Thyroid gland (tissue), 4 donors: ENCODE measurements around the gene DKK1. TPM values are rescaled to one million over a fixed set of nuclear protein-coding genes. Genes with fewer than 3 reads are reported as not detected.
A peak's percentile ranks its signal among the peaks of the same experiment; 100 is the strongest.

Source experiments
- DNase-seq, 2 donors: peaks; one replicate each; pipeline ENCODE4 v3.0.0-alpha.2; 2019
- H3K27ac ChIP-seq, 3 donors: fragments of 200-600 bp; sonication (generic); 1 replicate in 2 of 3; 2 replicates in 1 of 3; pipeline ENCODE4 v1.5.1; 2016 to 2019; ENCODE audit warnings: mild to moderate bottlenecking in 1 of 3, moderate library complexity in 1 of 3
- H3K27me3 ChIP-seq: fragments of 200-600 bp; sonication (generic); one replicate; pipeline ENCODE4 v1.5.1; 2019
- H3K36me3 ChIP-seq, 2 donors: fragments of 200-600 bp; sonication (generic); one replicate each; pipeline ENCODE4 v1.5.1; 2016 to 2019
- H3K4me1 ChIP-seq, 2 donors: fragments of 200-600 bp; sonication (generic); one replicate each; pipeline ENCODE4 v1.5.1; 2017 to 2019
- H3K4me3 ChIP-seq, 3 donors: fragments of 200-600 bp; sonication (generic); replicated peaks in 1 of 3; 1 replicate in 2 of 3; 2 replicates in 1 of 3; pipeline ENCODE4 v1.5.1; 2016; ENCODE audit warnings: mild to moderate bottlenecking in 1 of 3
- H3K9me3 ChIP-seq: fragments of 200-600 bp; sonication (generic); one replicate; pipeline ENCODE4 v1.5.1; 2017
- POLR2A ChIP-seq, 2 donors: fragments of 450-650 bp; IDR thresholded peaks; one replicate each; pipeline ENCODE4 v1.6.1; 2017; ENCODE audit warnings: antibody characterized with exemption in 2 of 2, mild to moderate bottlenecking in 2 of 2, moderate library complexity in 1 of 2
- WGBS, 2 donors: methylation state at CpG; one replicate each; pipeline ENCODE4 v1.1.5; 2017; 5-methylcytosine and 5-hydroxymethylcytosine counted together
- intact Hi-C: fragments of 100-400 bp; cut with DNase I; formaldehyde crosslinking; loops from one replicate; pipeline ENCODE4 v1.15.1; 2023
- total RNA-seq, 4 donors: library from RNA; depleted of rRNA; stranded (reverse); fragments of >200 nt; gene quantifications; one replicate each; pipeline ENCODE4 v1.2.3, GENCODE V29; 2016
- TF ChIP-seq, protein P1 (sequence below), 6 experiments: fragments of 200-600 bp in 3 of 6; fragments of 450-650 bp in 3 of 6; sonication (generic) in 3 of 6; IDR thresholded peaks; one replicate each; pipeline ENCODE4 v1.5.1; 2016 to 2019; ENCODE audit warnings: antibody characterized with exemption in 6 of 6, mild to moderate bottlenecking in 2 of 6, inconsistent platforms in 1 of 6, moderate library complexity in 1 of 6

Gene DKK1
- total RNA-seq, 4 donors from 2014 or later = 1.7 to 3.2 TPM; not detected in 2

DNA sequence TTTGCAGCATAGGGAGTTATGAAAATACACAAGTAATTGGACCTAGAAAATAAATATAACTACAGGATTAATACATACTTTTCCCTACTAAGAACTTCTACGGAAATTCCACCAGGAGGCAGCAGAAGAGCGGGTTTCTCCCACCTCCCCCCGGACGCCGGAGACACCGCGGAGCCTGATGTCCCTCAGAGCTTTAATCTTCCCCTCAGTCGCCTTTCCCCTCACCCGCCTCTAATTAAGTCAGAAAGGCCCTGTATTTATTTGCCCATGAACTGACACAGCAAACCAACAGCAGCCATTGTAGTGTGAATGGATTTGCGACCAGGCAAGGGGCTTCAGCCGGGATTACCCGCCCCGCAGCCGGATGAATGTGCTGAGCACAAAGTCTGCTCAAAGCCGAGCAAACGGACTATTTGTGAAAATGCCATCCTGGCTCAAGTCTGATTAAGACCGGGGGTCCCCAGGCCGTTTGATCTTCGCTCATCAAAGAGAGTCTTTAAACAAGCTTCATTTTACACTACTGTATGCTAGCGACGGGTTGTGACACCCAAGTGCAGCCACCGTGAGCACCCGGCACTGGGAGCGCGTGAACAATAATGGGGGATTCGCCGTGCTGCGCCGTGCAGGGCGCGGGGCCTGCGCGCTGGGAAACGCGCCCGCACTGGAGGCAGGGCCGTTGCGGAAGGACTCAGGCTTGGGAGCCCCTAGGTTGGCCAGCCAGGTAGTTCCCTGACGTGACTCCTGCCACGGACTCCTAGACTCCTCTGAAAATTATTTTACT lies 5.6 kb upstream of the DKK1 start:
- no peak for TF ChIP-seq POLR2A (IDR thresholded peaks at IDR 0.05)
- TF ChIP-seq, protein P1, sequence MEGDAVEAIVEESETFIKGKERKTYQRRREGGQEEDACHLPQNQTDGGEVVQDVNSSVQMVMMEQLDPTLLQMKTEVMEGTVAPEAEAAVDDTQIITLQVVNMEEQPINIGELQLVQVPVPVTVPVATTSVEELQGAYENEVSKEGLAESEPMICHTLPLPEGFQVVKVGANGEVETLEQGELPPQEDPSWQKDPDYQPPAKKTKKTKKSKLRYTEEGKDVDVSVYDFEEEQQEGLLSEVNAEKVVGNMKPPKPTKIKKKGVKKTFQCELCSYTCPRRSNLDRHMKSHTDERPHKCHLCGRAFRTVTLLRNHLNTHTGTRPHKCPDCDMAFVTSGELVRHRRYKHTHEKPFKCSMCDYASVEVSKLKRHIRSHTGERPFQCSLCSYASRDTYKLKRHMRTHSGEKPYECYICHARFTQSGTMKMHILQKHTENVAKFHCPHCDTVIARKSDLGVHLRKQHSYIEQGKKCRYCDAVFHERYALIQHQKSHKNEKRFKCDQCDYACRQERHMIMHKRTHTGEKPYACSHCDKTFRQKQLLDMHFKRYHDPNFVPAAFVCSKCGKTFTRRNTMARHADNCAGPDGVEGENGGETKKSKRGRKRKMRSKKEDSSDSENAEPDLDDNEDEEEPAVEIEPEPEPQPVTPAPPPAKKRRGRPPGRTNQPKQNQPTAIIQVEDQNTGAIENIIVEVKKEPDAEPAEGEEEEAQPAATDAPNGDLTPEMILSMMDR (IDR thresholded peaks at IDR 0.05) = peak in 4 of 6 experiments; percentile 42 to 68 (median 67)
- intact Hi-C loops = no loop called here
- no peak overlapping the region for H3K27ac ChIP-seq
- no peaks in the 10 kb centered on the region for H3K9me3 ChIP-seq
- no peaks in the 10 kb centered on the region for H3K36me3 ChIP-seq
- H3K27me3 ChIP-seq = no peaks in the 10 kb centered on the region
- WGBS, 2 donors = 3 to 4% methylated on average over 28 to 38 of the region's 40 CpGs
- H3K4me3 ChIP-seq = peak overlapping the region in 2 of 3 donors; percentile 36 to 43
- DNase-seq = peak; percentile 43 to 51
- H3K4me1 ChIP-seq = peaks cover 0 to 12% of the 10 kb centered on the region in 2 donors

DNA sequence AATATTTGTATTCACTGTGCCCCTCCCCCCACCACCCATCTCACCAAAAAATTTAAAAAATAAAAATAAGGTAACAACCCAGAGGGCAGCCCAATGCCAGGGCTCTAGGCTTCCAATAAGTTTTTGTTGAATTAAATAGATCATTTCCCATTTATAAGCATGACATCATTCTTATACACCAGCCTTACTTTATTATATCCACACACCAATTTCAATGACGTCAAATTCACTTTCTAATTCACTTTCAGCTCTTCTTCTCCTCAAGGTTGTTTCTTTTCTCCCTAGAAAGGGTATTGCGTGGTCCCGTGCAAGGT lies 1.2 kb upstream of the DKK1 start:
- Histone ChIP-seq H3K27ac (no peak overlapping the region), H3K4me1 (peaks cover 0 to 28% of the 10 kb centered on the region in 2 donors), H3K36me3 (no peaks in the 10 kb centered on the region), H3K4me3 (no peak overlapping the region), H3K9me3 (no peaks in the 10 kb centered on the region), H3K27me3 (no peaks in the 10 kb centered on the region)
- DNase-seq = no peak
- 16 to 17% methylated on average over 3 of the region's 3 CpGs for WGBS, 2 donors
- TF ChIP-seq, protein P1 (IDR thresholded peaks at IDR 0.05) = no peak
- TF ChIP-seq POLR2A (IDR thresholded peaks at IDR 0.05) = no peak
- intact Hi-C loops = loop anchor here (10.0 kb wide), 1 partner anchor 172 kb away; no protein-coding TSS in a partner anchor

DNA sequence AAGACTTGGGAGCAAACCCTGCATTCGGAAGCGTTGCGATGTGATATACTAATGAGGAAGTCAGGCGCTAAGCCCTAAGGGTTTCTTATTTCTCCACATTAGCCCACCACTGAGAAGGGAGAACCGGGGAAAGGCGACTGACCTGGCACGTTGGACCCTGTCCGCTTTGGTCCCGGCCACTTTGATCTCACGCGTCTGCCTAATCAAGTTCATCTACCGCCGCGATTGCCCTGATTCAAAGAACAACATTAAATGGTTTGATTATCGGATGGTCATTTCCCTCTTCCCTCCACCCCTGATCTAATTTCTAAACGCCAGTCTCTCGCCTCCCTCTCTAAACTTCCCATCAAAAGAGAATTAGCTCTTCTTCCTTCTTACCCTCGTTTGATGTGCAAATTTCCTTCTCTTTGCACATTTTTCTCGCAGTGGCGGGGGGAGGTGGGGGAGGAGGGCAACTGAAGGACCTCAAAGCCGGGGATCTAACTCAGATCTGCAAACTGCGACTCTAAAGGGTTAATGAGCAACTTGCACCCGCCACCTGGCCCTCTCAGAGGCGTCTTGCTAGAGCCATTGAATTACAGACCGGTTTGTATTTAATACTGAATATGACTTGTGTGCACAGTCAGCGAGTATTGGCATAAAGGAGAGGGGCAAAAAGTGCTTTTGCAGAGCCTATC lies 687 bp upstream of the DKK1 start:
- Histone ChIP-seq H3K4me3 (peak overlapping the region in 2 of 3 donors; percentile 32 to 64), H3K36me3 (no peaks in the 10 kb centered on the region), H3K27me3 (no peaks in the 10 kb centered on the region), H3K9me3 (no peaks in the 10 kb centered on the region), H3K27ac (no peak overlapping the region), H3K4me1 (peaks cover 0 to 27% of the 10 kb centered on the region in 2 donors)
- intact Hi-C loops = loop anchor here (10.0 kb wide), 1 partner anchor 171 kb away; no protein-coding TSS in a partner anchor
- TF ChIP-seq, protein P1 (IDR thresholded peaks at IDR 0.05) = no peak
- TF ChIP-seq POLR2A (IDR thresholded peaks at IDR 0.05) = no peak
- 3 to 5% methylated on average over 26 of the region's 26 CpGs for WGBS, 2 donors
- peak in 1 of 2 donors; percentile 2 for DNase-seq

- no peaks in the 10 kb centered on the region for H3K27me3 ChIP-seq
These were observed 906 bp downstream of the DKK1 start for GRCh38 chr10:52314822-52315552.

More at GRCh38 chr10:52314822-52315552, 906 bp downstream of the DKK1 start:
- no peaks in the 10 kb centered on the region for H3K36me3 ChIP-seq
- H3K27ac ChIP-seq = no peak overlapping the region
- TF ChIP-seq, protein P1 (IDR thresholded peaks at IDR 0.05) = no peak
- no peak for TF ChIP-seq POLR2A (IDR thresholded peaks at IDR 0.05)
- H3K4me3 ChIP-seq = peak overlapping the region in 2 of 3 donors; percentile 32 to 64
- DNase-seq = peak in 1 of 2 donors; percentile 3
- intact Hi-C loops = loop anchor here (10.0 kb wide), 1 partner anchor 170 kb away; no protein-coding TSS in a partner anchor
- peaks cover 0 to 23% of the 10 kb centered on the region in 2 donors for H3K4me1 ChIP-seq
- H3K9me3 ChIP-seq = no peaks in the 10 kb centered on the region
- 19 to 20% methylated on average over 26 to 31 of the region's 36 CpGs for WGBS, 2 donors
